GM12878 (cell line): Measurements from ENCODE around the gene SSR3. TPM values are rescaled to one million over a fixed set of nuclear protein-coding genes. Genes with fewer than 3 reads are reported as not detected.

Experiments used
- ATF7 ChIP-seq: fragments of 450-650 bp; IDR thresholded peaks from 2 replicates; pipeline ENCODE4 v1.6.1; 2016; ENCODE audit warnings: low read depth, mild to moderate bottlenecking
- CBX5 ChIP-seq: sonication (generic); IDR thresholded peaks from 2 replicates; pipeline ENCODE4 v1.6.1; 2016; ENCODE audit warnings: low read depth, moderate library complexity, mild to moderate bottlenecking, inconsistent platforms
- CREB1 ChIP-seq: IDR thresholded peaks from 2 replicates; pipeline ENCODE4 v1.6.1; 2012; ENCODE audit warnings: low read depth, mild to moderate bottlenecking, inconsistent platforms
- DPF2 ChIP-seq: fragments of 450-650 bp; IDR thresholded peaks from 2 replicates; pipeline ENCODE4 v1.6.1; 2017; ENCODE audit warnings: mild to moderate bottlenecking
- FOS ChIP-seq: IDR thresholded peaks from 3 replicates; pipeline ENCODE4 v1.6.1; 2011; ENCODE audit warnings: borderline replicate concordance; ENCODE audit not compliant: insufficient read length; ENCODE audit errors: extremely low read depth
- MYB ChIP-seq: fragments of 150-350 bp; IDR thresholded peaks from 2 replicates; pipeline ENCODE4 v1.6.1; 2014; ENCODE audit warnings: mild to moderate bottlenecking, low read depth, low read length, borderline replicate concordance
- NFXL1 ChIP-seq: fragments of 450-650 bp; IDR thresholded peaks from 2 replicates; pipeline ENCODE4 v1.6.1; 2017; ENCODE audit warnings: antibody characterized with exemption, mild to moderate bottlenecking, borderline replicate concordance
- RUNX3 ChIP-seq: IDR thresholded peaks from 2 replicates; pipeline ENCODE4 v1.6.1; 2012; ENCODE audit warnings: low read length, inconsistent platforms
- SUZ12 ChIP-seq: fragments of 200-600 bp; sonication (generic); IDR thresholded peaks from one replicate; pipeline ENCODE4 v1.6.1; 2018; ENCODE audit warnings: antibody characterized with exemption, mild to moderate bottlenecking; ENCODE audit not compliant: unreplicated experiment
- ZSCAN29 ChIP-seq: fragments of 450-650 bp; IDR thresholded peaks from 2 replicates; pipeline ENCODE4 v1.6.1; 2017; ENCODE audit warnings: mild to moderate bottlenecking, moderate library complexity
- ZZZ3 ChIP-seq: IDR thresholded peaks from 2 replicates; pipeline ENCODE4 v1.6.1; 2011; ENCODE audit warnings: low read depth; ENCODE audit not compliant: control insufficient read depth, insufficient read length
- polyA plus RNA-seq, 11 experiments: library from polyadenylated mRNA; depleted of rRNA in 4 of 11; unstranded in 6 of 11; stranded (reverse) in 5 of 11; fragments of >200 nt; fragmentation: Nextera tagmentation in 4 of 11; fragmentation: Illumina TruSeq in 1 of 11; extraction: Ambion mirVana in 4 of 11; extraction: Trizol in 1 of 11; gene quantifications; 1 replicate in 1 of 11; 2 replicates in 10 of 11; pipeline versions ENCODE4 v1.2.1 to v1.2.3, GENCODE V29; 2011 to 2016; ENCODE audit warnings: inconsistent platforms in 2 of 11, missing spikeins in 2 of 11, low read depth in 1 of 11
- total RNA-seq, 4 experiments: library from RNA; depleted of rRNA in 3 of 4; stranded (reverse); fragments of >200 nt in 3 of 4; fragmentation: Illumina TruSeq in 1 of 4; extraction: Trizol in 1 of 4; gene quantifications; 2 replicates each; pipeline versions ENCODE4 v1.2.1 to v1.2.3, GENCODE V29; 2013 to 2021
- TF ChIP-seq, protein P1 (sequence below): IDR thresholded peaks from 2 replicates; pipeline ENCODE4 v1.6.1; 2012; ENCODE audit warnings: mild to moderate bottlenecking, low read depth, low read length
- TF ChIP-seq, protein P2 (sequence below): fragments of 450-650 bp; IDR thresholded peaks from 2 replicates; pipeline ENCODE4 v1.6.1; 2017; ENCODE audit warnings: low read depth, mild to moderate bottlenecking, moderate library complexity
- TF ChIP-seq, protein P3 (sequence below): fragments of 150-350 bp; IDR thresholded peaks from 2 replicates; pipeline ENCODE4 v1.6.1; 2016; ENCODE audit warnings: low read depth, low read length
- TF ChIP-seq, protein P4 (sequence below): IDR thresholded peaks from 2 replicates; pipeline ENCODE4 v1.6.1; 2011; ENCODE audit warnings: low read depth, mild to moderate bottlenecking, low read length, moderate library complexity, borderline replicate concordance; ENCODE audit errors: extremely low read depth
- TF ChIP-seq, protein P5 (sequence below): fragments of 450-650 bp; formaldehyde crosslinking; IDR thresholded peaks from 2 replicates; pipeline ENCODE4 v1.4.0; 2020; ENCODE audit warnings: mild to moderate bottlenecking, moderate library complexity

Gene SSR3
- total and polyA plus RNA-seq, 10 of the 15 experiments (the other 5 are each of a cell fraction or from before 2014, with no cell fraction given), result 133 to 345 (median 191) TPM

DNA sequence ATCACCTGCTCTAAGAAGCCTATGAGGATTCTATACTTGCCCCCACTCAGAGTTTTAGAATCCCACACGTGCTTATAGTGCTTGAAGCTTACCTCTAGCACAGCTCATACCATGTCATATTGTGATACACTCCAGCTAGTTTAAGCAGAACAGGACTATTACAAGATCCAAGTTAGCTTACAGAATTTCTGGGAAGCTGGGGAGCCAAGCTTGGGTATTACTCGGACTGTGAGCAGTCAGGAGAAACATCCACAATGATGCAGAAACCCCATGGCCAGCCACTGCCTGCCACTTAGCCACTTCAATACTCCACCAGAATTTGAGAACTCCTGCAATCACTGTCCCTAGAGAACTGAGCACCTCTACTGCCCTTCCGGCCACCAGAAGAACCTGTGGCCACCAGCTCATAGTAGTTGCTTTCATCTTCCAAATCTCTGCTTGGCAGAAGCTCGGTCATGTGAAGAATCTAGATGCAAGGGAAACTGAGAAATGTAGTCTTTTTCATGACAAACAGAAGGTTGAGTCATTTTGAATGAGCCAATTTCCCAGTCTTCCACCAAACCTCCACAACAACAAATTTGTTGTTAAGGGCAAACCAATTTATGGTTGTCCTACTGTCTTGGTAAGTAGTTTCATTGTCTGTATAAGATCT, 27.7 kb upstream of the SSR3 start (continued):
- TF ChIP-seq, protein P1, sequence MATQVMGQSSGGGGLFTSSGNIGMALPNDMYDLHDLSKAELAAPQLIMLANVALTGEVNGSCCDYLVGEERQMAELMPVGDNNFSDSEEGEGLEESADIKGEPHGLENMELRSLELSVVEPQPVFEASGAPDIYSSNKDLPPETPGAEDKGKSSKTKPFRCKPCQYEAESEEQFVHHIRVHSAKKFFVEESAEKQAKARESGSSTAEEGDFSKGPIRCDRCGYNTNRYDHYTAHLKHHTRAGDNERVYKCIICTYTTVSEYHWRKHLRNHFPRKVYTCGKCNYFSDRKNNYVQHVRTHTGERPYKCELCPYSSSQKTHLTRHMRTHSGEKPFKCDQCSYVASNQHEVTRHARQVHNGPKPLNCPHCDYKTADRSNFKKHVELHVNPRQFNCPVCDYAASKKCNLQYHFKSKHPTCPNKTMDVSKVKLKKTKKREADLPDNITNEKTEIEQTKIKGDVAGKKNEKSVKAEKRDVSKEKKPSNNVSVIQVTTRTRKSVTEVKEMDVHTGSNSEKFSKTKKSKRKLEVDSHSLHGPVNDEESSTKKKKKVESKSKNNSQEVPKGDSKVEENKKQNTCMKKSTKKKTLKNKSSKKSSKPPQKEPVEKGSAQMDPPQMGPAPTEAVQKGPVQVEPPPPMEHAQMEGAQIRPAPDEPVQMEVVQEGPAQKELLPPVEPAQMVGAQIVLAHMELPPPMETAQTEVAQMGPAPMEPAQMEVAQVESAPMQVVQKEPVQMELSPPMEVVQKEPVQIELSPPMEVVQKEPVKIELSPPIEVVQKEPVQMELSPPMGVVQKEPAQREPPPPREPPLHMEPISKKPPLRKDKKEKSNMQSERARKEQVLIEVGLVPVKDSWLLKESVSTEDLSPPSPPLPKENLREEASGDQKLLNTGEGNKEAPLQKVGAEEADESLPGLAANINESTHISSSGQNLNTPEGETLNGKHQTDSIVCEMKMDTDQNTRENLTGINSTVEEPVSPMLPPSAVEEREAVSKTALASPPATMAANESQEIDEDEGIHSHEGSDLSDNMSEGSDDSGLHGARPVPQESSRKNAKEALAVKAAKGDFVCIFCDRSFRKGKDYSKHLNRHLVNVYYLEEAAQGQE, result no peak
- TF ChIP-seq, protein P2, sequence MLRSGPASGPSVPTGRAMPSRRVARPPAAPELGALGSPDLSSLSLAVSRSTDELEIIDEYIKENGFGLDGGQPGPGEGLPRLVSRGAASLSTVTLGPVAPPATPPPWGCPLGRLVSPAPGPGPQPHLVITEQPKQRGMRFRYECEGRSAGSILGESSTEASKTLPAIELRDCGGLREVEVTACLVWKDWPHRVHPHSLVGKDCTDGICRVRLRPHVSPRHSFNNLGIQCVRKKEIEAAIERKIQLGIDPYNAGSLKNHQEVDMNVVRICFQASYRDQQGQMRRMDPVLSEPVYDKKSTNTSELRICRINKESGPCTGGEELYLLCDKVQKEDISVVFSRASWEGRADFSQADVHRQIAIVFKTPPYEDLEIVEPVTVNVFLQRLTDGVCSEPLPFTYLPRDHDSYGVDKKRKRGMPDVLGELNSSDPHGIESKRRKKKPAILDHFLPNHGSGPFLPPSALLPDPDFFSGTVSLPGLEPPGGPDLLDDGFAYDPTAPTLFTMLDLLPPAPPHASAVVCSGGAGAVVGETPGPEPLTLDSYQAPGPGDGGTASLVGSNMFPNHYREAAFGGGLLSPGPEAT, result 0 out of 2 replicates have a peak, but pooled peaks have one; percentile 30
- TF ChIP-seq NFXL1, result no peak
- TF ChIP-seq RUNX3, result peak; percentile 70
- no peak for TF ChIP-seq MYB
- no peak for TF ChIP-seq CBX5
- TF ChIP-seq ATF7, result no peak
- TF ChIP-seq, protein P3, sequence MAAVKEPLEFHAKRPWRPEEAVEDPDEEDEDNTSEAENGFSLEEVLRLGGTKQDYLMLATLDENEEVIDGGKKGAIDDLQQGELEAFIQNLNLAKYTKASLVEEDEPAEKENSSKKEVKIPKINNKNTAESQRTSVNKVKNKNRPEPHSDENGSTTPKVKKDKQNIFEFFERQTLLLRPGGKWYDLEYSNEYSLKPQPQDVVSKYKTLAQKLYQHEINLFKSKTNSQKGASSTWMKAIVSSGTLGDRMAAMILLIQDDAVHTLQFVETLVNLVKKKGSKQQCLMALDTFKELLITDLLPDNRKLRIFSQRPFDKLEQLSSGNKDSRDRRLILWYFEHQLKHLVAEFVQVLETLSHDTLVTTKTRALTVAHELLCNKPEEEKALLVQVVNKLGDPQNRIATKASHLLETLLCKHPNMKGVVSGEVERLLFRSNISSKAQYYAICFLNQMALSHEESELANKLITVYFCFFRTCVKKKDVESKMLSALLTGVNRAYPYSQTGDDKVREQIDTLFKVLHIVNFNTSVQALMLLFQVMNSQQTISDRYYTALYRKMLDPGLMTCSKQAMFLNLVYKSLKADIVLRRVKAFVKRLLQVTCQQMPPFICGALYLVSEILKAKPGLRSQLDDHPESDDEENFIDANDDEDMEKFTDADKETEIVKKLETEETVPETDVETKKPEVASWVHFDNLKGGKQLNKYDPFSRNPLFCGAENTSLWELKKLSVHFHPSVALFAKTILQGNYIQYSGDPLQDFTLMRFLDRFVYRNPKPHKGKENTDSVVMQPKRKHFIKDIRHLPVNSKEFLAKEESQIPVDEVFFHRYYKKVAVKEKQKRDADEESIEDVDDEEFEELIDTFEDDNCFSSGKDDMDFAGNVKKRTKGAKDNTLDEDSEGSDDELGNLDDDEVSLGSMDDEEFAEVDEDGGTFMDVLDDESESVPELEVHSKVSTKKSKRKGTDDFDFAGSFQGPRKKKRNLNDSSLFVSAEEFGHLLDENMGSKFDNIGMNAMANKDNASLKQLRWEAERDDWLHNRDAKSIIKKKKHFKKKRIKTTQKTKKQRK, result no peak
- TF ChIP-seq, protein P4, sequence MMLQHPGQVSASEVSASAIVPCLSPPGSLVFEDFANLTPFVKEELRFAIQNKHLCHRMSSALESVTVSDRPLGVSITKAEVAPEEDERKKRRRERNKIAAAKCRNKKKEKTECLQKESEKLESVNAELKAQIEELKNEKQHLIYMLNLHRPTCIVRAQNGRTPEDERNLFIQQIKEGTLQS, result no peak
- TF ChIP-seq CREB1, result no peak
- no peak for TF ChIP-seq SUZ12
- TF ChIP-seq, protein P5, sequence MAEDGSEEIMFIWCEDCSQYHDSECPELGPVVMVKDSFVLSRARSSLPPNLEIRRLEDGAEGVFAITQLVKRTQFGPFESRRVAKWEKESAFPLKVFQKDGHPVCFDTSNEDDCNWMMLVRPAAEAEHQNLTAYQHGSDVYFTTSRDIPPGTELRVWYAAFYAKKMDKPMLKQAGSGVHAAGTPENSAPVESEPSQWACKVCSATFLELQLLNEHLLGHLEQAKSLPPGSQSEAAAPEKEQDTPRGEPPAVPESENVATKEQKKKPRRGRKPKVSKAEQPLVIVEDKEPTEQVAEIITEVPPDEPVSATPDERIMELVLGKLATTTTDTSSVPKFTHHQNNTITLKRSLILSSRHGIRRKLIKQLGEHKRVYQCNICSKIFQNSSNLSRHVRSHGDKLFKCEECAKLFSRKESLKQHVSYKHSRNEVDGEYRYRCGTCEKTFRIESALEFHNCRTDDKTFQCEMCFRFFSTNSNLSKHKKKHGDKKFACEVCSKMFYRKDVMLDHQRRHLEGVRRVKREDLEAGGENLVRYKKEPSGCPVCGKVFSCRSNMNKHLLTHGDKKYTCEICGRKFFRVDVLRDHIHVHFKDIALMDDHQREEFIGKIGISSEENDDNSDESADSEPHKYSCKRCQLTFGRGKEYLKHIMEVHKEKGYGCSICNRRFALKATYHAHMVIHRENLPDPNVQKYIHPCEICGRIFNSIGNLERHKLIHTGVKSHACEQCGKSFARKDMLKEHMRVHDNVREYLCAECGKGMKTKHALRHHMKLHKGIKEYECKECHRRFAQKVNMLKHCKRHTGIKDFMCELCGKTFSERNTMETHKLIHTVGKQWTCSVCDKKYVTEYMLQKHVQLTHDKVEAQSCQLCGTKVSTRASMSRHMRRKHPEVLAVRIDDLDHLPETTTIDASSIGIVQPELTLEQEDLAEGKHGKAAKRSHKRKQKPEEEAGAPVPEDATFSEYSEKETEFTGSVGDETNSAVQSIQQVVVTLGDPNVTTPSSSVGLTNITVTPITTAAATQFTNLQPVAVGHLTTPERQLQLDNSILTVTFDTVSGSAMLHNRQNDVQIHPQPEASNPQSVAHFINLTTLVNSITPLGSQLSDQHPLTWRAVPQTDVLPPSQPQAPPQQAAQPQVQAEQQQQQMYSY, result no peak
- no peak for TF ChIP-seq ZSCAN29
- TF ChIP-seq ZZZ3, result no peak
- no peak for TF ChIP-seq DPF2
- TF ChIP-seq FOS, result no peak
